Neural cell (in vitro differentiated cells): ENCODE measurements around the gene PLD3. TPM values are rescaled to one million over a fixed set of nuclear protein-coding genes. Genes with fewer than 3 reads are reported as not detected.
"Not testable (repeated sequence)": the region's sequence is repeated elsewhere in the genome, so short reads cannot be mapped to it uniquely, and the experiment has no call there.

Source experiments
- H2AFZ ChIP-seq: fragments of 200-600, 300-800 bp; sonication (generic), shearing (Covaris generic); 2 replicates; pipeline ENCODE4 v1.6.0; 2014; ENCODE audit warnings: low read depth, mild to moderate bottlenecking, antibody characterized with exemption, low read length, moderate library complexity
- H3F3A ChIP-seq: fragments of 200-600 bp; shearing (Covaris generic); 2 replicates; pipeline ENCODE4 v1.6.1; 2016; ENCODE audit warnings: mild to moderate bottlenecking, moderate library complexity, mixed read lengths, antibody characterized with exemption, low read length; ENCODE audit not compliant: insufficient read depth, poor library complexity, severe bottlenecking
- H3K27ac ChIP-seq: fragments of 200-600, 300-800 bp; sonication (generic), shearing (Covaris generic); 2 replicates; pipeline ENCODE4 v1.5.1; 2014; ENCODE audit warnings: mild to moderate bottlenecking, low read length, moderate library complexity
- H3K27me3 ChIP-seq: fragments of 300-800, 200-600 bp; sonication (generic), shearing (Covaris generic); 2 replicates; pipeline ENCODE4 v1.6.0; 2014; ENCODE audit warnings: mild to moderate bottlenecking, low read depth, low read length, moderate library complexity; ENCODE audit not compliant: insufficient read depth
- H3K36me3 ChIP-seq: fragments of 300-800, 200-600 bp; sonication (generic), shearing (Covaris generic); 2 replicates; pipeline ENCODE4 v1.5.1; 2014; ENCODE audit warnings: mild to moderate bottlenecking, antibody characterized with exemption, low read length, moderate library complexity; ENCODE audit not compliant: insufficient read depth
- H3K4me2 ChIP-seq: fragments of 300-800, 200-600 bp; sonication (generic), shearing (Covaris generic); 2 replicates; pipeline ENCODE4 v1.6.0; 2014; ENCODE audit warnings: mild to moderate bottlenecking, low read length
- H3K4me3 ChIP-seq: fragments of 300-800, 200-600 bp; sonication (generic), shearing (Covaris generic); 2 replicates; pipeline ENCODE4 v1.5.1; 2014; ENCODE audit warnings: mild to moderate bottlenecking, low read length, moderate library complexity
- H3K79me2 ChIP-seq: fragments of 200-600 bp; shearing (Covaris generic); replicated peaks from 2 replicates; pipeline ENCODE4 v1.6.0; 2014; ENCODE audit warnings: mild to moderate bottlenecking, low read length, moderate library complexity; ENCODE audit not compliant: insufficient read depth
- H3K9ac ChIP-seq: fragments of 300-800, 200-600 bp; sonication (generic), shearing (Covaris generic); 2 replicates; pipeline ENCODE4 v1.6.1; 2016; ENCODE audit warnings: mild to moderate bottlenecking, low read length, mixed read lengths
- H3K9me2 ChIP-seq: fragments of 200-600 bp; shearing (Covaris generic); 2 replicates; pipeline ENCODE4 v1.6.1; 2016; ENCODE audit warnings: mild to moderate bottlenecking, low read length, mixed read lengths; ENCODE audit not compliant: insufficient read depth
- H3K9me3 ChIP-seq: fragments of 200-600, 300-800 bp; sonication (generic), shearing (Covaris generic); 2 replicates; pipeline ENCODE4 v1.6.1; 2016; ENCODE audit warnings: mild to moderate bottlenecking, mixed run types, low read length, moderate library complexity, mixed read lengths
- H4K20me1 ChIP-seq: fragments of 200-600 bp; shearing (Covaris generic); 2 replicates; pipeline ENCODE4 v1.6.1; 2016; ENCODE audit warnings: mild to moderate bottlenecking, mixed run types; ENCODE audit not compliant: insufficient read depth
- EP300 ChIP-seq: fragments of 450-650 bp; conservative IDR thresholded peaks from 2 replicates; pipeline ENCODE4 v1.6.1; 2014; ENCODE audit warnings: antibody characterized with exemption, mild to moderate bottlenecking, moderate library complexity; ENCODE audit not compliant: poor library complexity, severe bottlenecking
- EZH2 ChIP-seq: fragments of 200-600, 300-800 bp; shearing (Covaris generic), sonication (generic); IDR thresholded peaks from 2 replicates; pipeline ENCODE4 v1.6.1; 2014; ENCODE audit warnings: antibody characterized with exemption, low read length, borderline replicate concordance, mild to moderate bottlenecking; ENCODE audit not compliant: insufficient read depth, poor library complexity, severe bottlenecking
- MXI1 ChIP-seq: fragments of 450-650 bp; conservative IDR thresholded peaks from 2 replicates; pipeline ENCODE4 v1.6.1; 2014; ENCODE audit warnings: antibody characterized with exemption, mild to moderate bottlenecking; ENCODE audit not compliant: poor library complexity, severe bottlenecking
- POLR2AphosphoS5 ChIP-seq: IDR thresholded peaks from 2 replicates; pipeline ENCODE4 v1.6.1; 2012
- RAD21 ChIP-seq: fragments of 450-650 bp; conservative IDR thresholded peaks from 2 replicates; pipeline ENCODE4 v1.6.1; 2014; ENCODE audit warnings: antibody characterized with exemption, mild to moderate bottlenecking, moderate library complexity
- SMC3 ChIP-seq: fragments of 450-650 bp; conservative IDR thresholded peaks from 2 replicates; pipeline ENCODE4 v1.6.1; 2014; ENCODE audit warnings: antibody characterized with exemption, mild to moderate bottlenecking, moderate library complexity; ENCODE audit not compliant: poor library complexity
- TAF1 ChIP-seq: IDR thresholded peaks from 2 replicates; pipeline ENCODE4 v1.6.1; 2012; ENCODE audit warnings: low read depth
- polyA plus RNA-seq: library from polyadenylated mRNA; depleted of rRNA; stranded (reverse); fragments of >200 nt; gene quantifications from 2 replicates; pipeline ENCODE4 v1.2.3, GENCODE V29; 2014
- TF ChIP-seq, protein P1 (sequence below): IDR thresholded peaks from 2 replicates; pipeline ENCODE4 v1.6.1; 2012; ENCODE audit warnings: borderline replicate concordance
- TF ChIP-seq, protein P2 (sequence below): fragments of 450-650 bp; IDR thresholded peaks from 2 replicates; pipeline ENCODE4 v1.5.1; 2014; ENCODE audit warnings: antibody characterized with exemption, mild to moderate bottlenecking, moderate library complexity; ENCODE audit not compliant: poor library complexity, severe bottlenecking

PLD3 gene
- polyA plus RNA-seq, 1 donor from 2014 or later, result 426 TPM

DNA sequence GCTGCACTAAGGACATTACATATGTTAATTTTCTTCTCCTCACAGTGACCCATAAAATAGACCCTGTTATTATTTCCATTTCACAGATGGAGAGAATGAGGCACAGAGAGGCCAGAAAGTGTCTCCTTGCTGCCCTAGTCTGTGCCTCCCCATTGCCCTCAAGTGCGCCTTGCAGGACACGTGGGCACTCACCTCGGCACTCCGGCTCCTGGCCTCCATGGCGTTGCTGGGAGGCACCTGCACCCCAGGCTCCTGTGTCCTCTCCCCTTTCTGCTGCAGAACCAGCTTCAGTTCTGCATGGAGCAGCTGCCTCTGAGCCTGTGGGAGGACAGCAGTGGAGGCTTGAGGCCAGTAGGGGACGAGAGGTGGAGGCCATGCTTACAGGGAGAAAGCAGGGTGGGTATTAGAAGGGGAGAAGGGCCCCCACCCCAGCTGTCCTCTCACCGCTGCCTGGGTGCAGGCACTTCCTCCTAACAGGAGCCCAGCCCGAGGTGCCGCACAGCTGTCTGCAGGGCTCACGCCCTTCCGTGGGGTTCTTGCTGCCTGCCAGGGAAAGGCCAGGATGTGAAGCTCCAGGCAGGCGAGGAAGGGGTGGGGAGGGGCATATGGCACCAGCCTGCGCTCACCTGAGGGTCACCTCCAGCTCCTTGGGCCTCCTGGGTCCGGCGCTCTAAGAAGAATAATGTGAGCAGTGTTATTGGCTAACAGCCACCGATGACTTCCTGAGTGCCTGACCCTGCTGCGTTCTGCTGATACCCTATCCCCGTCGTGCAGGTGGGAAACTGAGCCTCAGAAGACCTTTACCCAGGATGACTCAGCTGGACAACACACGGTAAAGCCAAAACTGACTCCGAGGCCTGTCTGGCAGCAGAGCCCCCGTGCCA, 59.5 kb downstream of the PLD3 start:
- Histone ChIP-seq H3K9me2 (no peaks in the 10 kb centered on the region), H3K4me3 (no peak overlapping the region), H3K36me3 (no peaks in the 10 kb centered on the region), H3K27ac (no peak overlapping the region), H4K20me1 (no peaks in the 10 kb centered on the region), H3K9ac (no peak overlapping the region), H3F3A (no peaks in the 10 kb centered on the region), H3K27me3 (peaks cover 7% of the 10 kb centered on the region), H3K4me2 (no peak overlapping the region), H3K79me2 (no peaks in the 10 kb centered on the region), H2AFZ (no peak overlapping the region), H3K9me3 (no peaks in the 10 kb centered on the region)
- TF ChIP-seq, protein P1, sequence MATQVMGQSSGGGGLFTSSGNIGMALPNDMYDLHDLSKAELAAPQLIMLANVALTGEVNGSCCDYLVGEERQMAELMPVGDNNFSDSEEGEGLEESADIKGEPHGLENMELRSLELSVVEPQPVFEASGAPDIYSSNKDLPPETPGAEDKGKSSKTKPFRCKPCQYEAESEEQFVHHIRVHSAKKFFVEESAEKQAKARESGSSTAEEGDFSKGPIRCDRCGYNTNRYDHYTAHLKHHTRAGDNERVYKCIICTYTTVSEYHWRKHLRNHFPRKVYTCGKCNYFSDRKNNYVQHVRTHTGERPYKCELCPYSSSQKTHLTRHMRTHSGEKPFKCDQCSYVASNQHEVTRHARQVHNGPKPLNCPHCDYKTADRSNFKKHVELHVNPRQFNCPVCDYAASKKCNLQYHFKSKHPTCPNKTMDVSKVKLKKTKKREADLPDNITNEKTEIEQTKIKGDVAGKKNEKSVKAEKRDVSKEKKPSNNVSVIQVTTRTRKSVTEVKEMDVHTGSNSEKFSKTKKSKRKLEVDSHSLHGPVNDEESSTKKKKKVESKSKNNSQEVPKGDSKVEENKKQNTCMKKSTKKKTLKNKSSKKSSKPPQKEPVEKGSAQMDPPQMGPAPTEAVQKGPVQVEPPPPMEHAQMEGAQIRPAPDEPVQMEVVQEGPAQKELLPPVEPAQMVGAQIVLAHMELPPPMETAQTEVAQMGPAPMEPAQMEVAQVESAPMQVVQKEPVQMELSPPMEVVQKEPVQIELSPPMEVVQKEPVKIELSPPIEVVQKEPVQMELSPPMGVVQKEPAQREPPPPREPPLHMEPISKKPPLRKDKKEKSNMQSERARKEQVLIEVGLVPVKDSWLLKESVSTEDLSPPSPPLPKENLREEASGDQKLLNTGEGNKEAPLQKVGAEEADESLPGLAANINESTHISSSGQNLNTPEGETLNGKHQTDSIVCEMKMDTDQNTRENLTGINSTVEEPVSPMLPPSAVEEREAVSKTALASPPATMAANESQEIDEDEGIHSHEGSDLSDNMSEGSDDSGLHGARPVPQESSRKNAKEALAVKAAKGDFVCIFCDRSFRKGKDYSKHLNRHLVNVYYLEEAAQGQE, result no peak
- TF ChIP-seq RAD21 (no peak), MXI1 (no peak), TAF1 (no peak), POLR2AphosphoS5 (no peak), EP300 (no peak), SMC3 (no peak), EZH2 (no peak)
- TF ChIP-seq, protein P2, sequence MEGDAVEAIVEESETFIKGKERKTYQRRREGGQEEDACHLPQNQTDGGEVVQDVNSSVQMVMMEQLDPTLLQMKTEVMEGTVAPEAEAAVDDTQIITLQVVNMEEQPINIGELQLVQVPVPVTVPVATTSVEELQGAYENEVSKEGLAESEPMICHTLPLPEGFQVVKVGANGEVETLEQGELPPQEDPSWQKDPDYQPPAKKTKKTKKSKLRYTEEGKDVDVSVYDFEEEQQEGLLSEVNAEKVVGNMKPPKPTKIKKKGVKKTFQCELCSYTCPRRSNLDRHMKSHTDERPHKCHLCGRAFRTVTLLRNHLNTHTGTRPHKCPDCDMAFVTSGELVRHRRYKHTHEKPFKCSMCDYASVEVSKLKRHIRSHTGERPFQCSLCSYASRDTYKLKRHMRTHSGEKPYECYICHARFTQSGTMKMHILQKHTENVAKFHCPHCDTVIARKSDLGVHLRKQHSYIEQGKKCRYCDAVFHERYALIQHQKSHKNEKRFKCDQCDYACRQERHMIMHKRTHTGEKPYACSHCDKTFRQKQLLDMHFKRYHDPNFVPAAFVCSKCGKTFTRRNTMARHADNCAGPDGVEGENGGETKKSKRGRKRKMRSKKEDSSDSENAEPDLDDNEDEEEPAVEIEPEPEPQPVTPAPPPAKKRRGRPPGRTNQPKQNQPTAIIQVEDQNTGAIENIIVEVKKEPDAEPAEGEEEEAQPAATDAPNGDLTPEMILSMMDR, result no peak

DNA sequence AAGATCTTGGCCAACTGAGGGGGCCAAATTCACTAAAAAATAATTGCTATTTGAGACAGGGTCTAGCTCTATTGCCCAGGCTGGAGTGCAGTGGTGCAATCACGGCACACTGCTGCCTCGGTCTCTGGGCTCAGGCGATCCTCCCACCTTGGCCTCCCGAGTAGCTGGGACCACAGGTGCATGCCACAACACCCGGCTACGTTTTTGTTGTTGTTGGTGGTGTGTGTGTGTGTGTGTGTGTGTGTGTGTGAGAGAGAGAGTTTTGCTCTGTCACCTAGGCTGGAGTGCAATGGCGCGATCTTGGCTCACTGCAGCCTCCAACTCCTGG, 60.1 kb downstream of the PLD3 start:
- not testable (repeated sequence) for H3K36me3 ChIP-seq, H3K27me3 ChIP-seq, H3K9ac ChIP-seq, H3F3A ChIP-seq, H3K9me3 ChIP-seq, H3K4me2 ChIP-seq, H2AFZ ChIP-seq, H3K9me2 ChIP-seq, H3K4me3 ChIP-seq, H3K27ac ChIP-seq, H4K20me1 ChIP-seq, H3K79me2 ChIP-seq

DNA sequence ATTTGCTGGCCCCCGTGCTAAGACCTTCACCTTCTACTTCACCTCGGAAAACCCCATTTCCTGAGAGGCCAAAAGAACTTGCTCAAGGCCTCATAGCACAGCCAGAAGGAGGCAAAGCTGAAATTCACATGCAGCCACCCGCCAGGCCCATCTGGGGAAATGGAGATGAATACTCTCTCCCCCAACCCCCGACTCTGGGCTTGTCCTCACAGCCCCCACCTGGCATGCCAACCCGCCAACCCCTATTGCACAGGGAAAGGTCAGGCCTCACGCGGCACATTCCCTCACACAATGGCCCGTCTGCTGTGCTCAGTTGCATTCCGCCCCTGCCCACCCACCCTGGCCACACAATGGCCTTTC, 61.5 kb downstream of the PLD3 start:
- Histone ChIP-seq H3F3A (no peaks in the 10 kb centered on the region), H3K9me3 (no peaks in the 10 kb centered on the region), H3K9ac (no peak overlapping the region), H3K4me2 (no peak overlapping the region), H2AFZ (no peak overlapping the region), H3K36me3 (no peaks in the 10 kb centered on the region), H3K27ac (no peak overlapping the region), H4K20me1 (no peaks in the 10 kb centered on the region), H3K4me3 (no peak overlapping the region), H3K79me2 (no peaks in the 10 kb centered on the region), H3K27me3 (no peaks in the 10 kb centered on the region), H3K9me2 (no peaks in the 10 kb centered on the region)
- TF ChIP-seq RAD21, result no peak
- TF ChIP-seq SMC3, result no peak
